ENCODE results near the gene PMFBP1. TPM values are rescaled to one million over a fixed set of nuclear protein-coding genes. Genes with fewer than 3 reads are reported as not detected.

Gene PMFBP1
- total RNA-seq, 1 donor from 2014 or later, result 0.38 TPM

- TF ChIP-seq, protein P1, sequence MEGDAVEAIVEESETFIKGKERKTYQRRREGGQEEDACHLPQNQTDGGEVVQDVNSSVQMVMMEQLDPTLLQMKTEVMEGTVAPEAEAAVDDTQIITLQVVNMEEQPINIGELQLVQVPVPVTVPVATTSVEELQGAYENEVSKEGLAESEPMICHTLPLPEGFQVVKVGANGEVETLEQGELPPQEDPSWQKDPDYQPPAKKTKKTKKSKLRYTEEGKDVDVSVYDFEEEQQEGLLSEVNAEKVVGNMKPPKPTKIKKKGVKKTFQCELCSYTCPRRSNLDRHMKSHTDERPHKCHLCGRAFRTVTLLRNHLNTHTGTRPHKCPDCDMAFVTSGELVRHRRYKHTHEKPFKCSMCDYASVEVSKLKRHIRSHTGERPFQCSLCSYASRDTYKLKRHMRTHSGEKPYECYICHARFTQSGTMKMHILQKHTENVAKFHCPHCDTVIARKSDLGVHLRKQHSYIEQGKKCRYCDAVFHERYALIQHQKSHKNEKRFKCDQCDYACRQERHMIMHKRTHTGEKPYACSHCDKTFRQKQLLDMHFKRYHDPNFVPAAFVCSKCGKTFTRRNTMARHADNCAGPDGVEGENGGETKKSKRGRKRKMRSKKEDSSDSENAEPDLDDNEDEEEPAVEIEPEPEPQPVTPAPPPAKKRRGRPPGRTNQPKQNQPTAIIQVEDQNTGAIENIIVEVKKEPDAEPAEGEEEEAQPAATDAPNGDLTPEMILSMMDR (IDR thresholded peaks at IDR 0.05; ENCODE audit: unreplicated experiment), result no peak
- Mint-ChIP-seq H3K9me3 (ENCODE audit: unreplicated experiment) (no peaks in the 10 kb centered on the region), H3K27me3 (ENCODE audit: unreplicated experiment) (peaks cover 1% of the 10 kb centered on the region), H3K36me3 (ENCODE audit: low read depth, unreplicated experiment) (peaks cover 83% of the 10 kb centered on the region), H3K27ac (ENCODE audit: unreplicated experiment) (no peak overlapping the region), H3K4me1 (ENCODE audit: unreplicated experiment) (no peaks in the 10 kb centered on the region), H3K4me3 (ENCODE audit: unreplicated experiment) (peak overlapping the region; percentile 45)
- DNase-seq (ENCODE audit: low spot score), result no peak
These were observed 64.6 kb downstream of the PMFBP1 start for GRCh38 chr16:72107371-72107770.

- Mint-ChIP-seq H3K9me3 (ENCODE audit: unreplicated experiment) (no peaks in the 10 kb centered on the region), H3K36me3 (ENCODE audit: low read depth, unreplicated experiment) (peaks cover 83% of the 10 kb centered on the region), H3K27me3 (ENCODE audit: unreplicated experiment) (peaks cover 8% of the 10 kb centered on the region), H3K4me1 (ENCODE audit: unreplicated experiment) (no peaks in the 10 kb centered on the region), H3K27ac (ENCODE audit: unreplicated experiment) (no peak overlapping the region), H3K4me3 (ENCODE audit: unreplicated experiment) (peak overlapping the region; percentile 35)
- TF ChIP-seq, protein P1 (IDR thresholded peaks at IDR 0.05; ENCODE audit: unreplicated experiment), result no peak
- DNase-seq (ENCODE audit: low spot score), result no peak
These were observed 66.0 kb downstream of the PMFBP1 start for GRCh38 chr16:72105978-72106377.

- Mint-ChIP-seq H3K4me3 (ENCODE audit: unreplicated experiment) (no peak overlapping the region), H3K4me1 (ENCODE audit: unreplicated experiment) (no peaks in the 10 kb centered on the region), H3K36me3 (ENCODE audit: low read depth, unreplicated experiment) (peaks cover 81% of the 10 kb centered on the region), H3K27me3 (ENCODE audit: unreplicated experiment) (peaks cover 9% of the 10 kb centered on the region), H3K27ac (ENCODE audit: unreplicated experiment) (no peak overlapping the region), H3K9me3 (ENCODE audit: unreplicated experiment) (no peaks in the 10 kb centered on the region)
- TF ChIP-seq, protein P1 (IDR thresholded peaks at IDR 0.05; ENCODE audit: unreplicated experiment), result no peak
- DNase-seq (ENCODE audit: low spot score), result no peak
These were observed 67.0 kb downstream of the PMFBP1 start for GRCh38 chr16:72104905-72105304.

- TF ChIP-seq, protein P1 (IDR thresholded peaks at IDR 0.05; ENCODE audit: unreplicated experiment), result no peak
- H3K36me3 Mint-ChIP-seq (ENCODE audit: low read depth, unreplicated experiment), result peaks cover 86% of the 10 kb centered on the region
- H3K4me3 Mint-ChIP-seq (ENCODE audit: unreplicated experiment), result peak overlapping the region; percentile 69
- peaks cover 7% of the 10 kb centered on the region for H3K4me1 Mint-ChIP-seq (ENCODE audit: unreplicated experiment)
- H3K27ac Mint-ChIP-seq (ENCODE audit: unreplicated experiment), result no peak overlapping the region
- H3K27me3 Mint-ChIP-seq (ENCODE audit: unreplicated experiment), result peaks cover 15% of the 10 kb centered on the region
- no peaks in the 10 kb centered on the region for H3K9me3 Mint-ChIP-seq (ENCODE audit: unreplicated experiment)
- no peak for DNase-seq (ENCODE audit: low spot score)
These were observed 70.8 kb downstream of the PMFBP1 start for GRCh38 chr16:72101195-72101594.

DNA sequence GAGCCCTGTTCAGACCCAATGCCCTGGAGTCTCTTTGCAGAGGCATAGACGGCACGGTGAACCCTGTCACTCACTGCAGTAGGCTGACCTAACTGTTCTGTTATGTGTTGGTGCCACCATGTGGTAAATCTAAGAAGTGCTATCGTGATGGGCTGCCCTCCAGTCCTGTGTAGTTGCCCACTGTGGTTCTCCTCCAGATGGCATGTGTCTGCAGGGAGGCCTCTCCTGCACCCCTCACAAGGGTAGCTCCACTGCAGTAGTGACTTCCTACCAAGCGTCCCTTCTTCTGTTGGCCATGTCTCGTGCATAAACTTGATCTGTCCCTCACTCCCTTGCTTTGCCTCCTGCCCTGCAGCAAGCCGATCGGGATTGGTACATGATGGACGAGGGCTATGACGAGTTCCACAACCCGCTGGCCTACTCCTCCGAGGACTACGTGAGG, 72.6 kb downstream of the PMFBP1 start:
- H3K27ac Mint-ChIP-seq (ENCODE audit: unreplicated experiment), result peak overlapping the region; percentile 57
- H3K4me1 Mint-ChIP-seq (ENCODE audit: unreplicated experiment), result peaks cover 21% of the 10 kb centered on the region
- peaks cover 73% of the 10 kb centered on the region for H3K36me3 Mint-ChIP-seq (ENCODE audit: low read depth, unreplicated experiment)
- TF ChIP-seq, protein P1 (IDR thresholded peaks at IDR 0.05; ENCODE audit: unreplicated experiment), result peak; percentile 27
- peak; percentile 75 for DNase-seq (ENCODE audit: low spot score)
- peaks cover 15% of the 10 kb centered on the region for H3K27me3 Mint-ChIP-seq (ENCODE audit: unreplicated experiment)
- H3K4me3 Mint-ChIP-seq (ENCODE audit: unreplicated experiment), result peak overlapping the region; percentile 71
- no peaks in the 10 kb centered on the region for H3K9me3 Mint-ChIP-seq (ENCODE audit: unreplicated experiment)
